Progenitor cell of endocrine pancreas (in vitro differentiated cells): ENCODE data around the gene P3H2. TPM values are rescaled to one million over a fixed set of nuclear protein-coding genes. Genes with fewer than 3 reads are reported as not detected.

Source experiments
- DNase-seq: peaks from one replicate; pipeline ENCODE4 v3.0.0; 2021; ENCODE audit warnings: low spot score; ENCODE audit not compliant: unreplicated experiment
- H3K27ac Mint-ChIP-seq: 2 replicates; pipeline ENCODE4 v1.8.0; 2021; ENCODE audit warnings: mild to moderate bottlenecking, moderate library complexity, mixed read lengths
- H3K27me3 Mint-ChIP-seq: 2 replicates; pipeline ENCODE4 v1.8.0; 2021; ENCODE audit warnings: mixed read lengths
- H3K36me3 Mint-ChIP-seq: 2 replicates; pipeline ENCODE4 v1.8.0; 2022; ENCODE audit warnings: mixed read lengths; ENCODE audit not compliant: insufficient read depth
- H3K4me1 Mint-ChIP-seq: 2 replicates; pipeline ENCODE4 v1.8.0; 2021; ENCODE audit warnings: low read depth, mixed read lengths
- H3K4me3 Mint-ChIP-seq: 2 replicates; pipeline ENCODE4 v1.8.0; 2021; ENCODE audit warnings: low read depth, mild to moderate bottlenecking, moderate library complexity, mixed read lengths
- H3K9me3 Mint-ChIP-seq: 2 replicates; pipeline ENCODE4 v1.8.0; 2021; ENCODE audit warnings: low read depth, mixed read lengths
- CTCF ChIP-seq: fragments of 200-600 bp; sonication (generic); IDR thresholded peaks from one replicate; pipeline ENCODE4 v1.5.0; 2021; ENCODE audit warnings: antibody characterized with exemption, mild to moderate bottlenecking; ENCODE audit not compliant: unreplicated experiment
- total RNA-seq: library from RNA; stranded (reverse); gene quantifications from 2 replicates; pipeline ENCODE4 v1.2.1, GENCODE V29; 2021

The P3H2 gene
- total RNA-seq, 1 donor from 2014 or later: 5.3 TPM

DNA sequence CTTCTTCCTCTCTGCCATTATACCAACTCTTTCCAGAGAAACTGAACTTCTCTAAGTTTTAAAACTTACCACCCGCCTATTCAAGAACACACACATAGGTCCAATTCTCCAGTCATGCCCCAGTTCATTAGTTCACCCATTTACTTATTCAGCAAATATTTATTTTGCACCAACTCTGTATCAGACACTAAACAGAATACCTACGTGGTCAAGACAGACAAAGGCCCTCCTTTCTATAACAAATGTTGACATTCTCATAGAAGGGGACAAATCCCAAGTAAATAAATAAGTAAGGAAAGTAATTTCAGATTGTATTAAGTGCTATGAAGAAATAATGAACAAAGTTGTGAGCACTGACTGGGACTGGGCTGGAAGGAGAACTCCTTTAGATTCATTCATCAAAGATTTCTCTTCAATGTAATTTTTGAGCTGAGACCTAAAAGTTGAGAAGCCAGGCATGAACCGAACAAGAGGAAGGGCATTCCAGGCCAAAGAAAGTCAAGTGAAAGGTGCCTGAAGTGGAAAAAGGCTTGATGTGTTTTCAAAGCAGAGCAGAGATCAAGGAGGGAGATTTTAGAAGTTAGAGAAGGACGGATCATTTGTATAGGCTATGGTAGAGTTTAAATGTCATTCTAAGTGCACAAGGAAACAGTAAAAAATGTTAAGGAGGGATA lies 120.4 kb downstream of the P3H2 start:
- H3K36me3 Mint-ChIP-seq: no peaks in the 10 kb centered on the region
- H3K27me3 Mint-ChIP-seq: peaks cover under 1% of the 10 kb centered on the region
- H3K4me1 Mint-ChIP-seq: peaks cover 14% of the 10 kb centered on the region
- DNase-seq: no peak
- H3K4me3 Mint-ChIP-seq: no peak overlapping the region
- H3K9me3 Mint-ChIP-seq: no peaks in the 10 kb centered on the region
- no peak for TF ChIP-seq CTCF
- no peak overlapping the region for H3K27ac Mint-ChIP-seq

GRCh38 chr3:189999718-190000117 lies 121.0 kb downstream of the P3H2 start:
- Mint-ChIP-seq H3K27ac (no peak overlapping the region), H3K27me3 (no peaks in the 10 kb centered on the region), H3K36me3 (no peaks in the 10 kb centered on the region), H3K4me1 (peaks cover 14% of the 10 kb centered on the region), H3K4me3 (no peak overlapping the region), H3K9me3 (no peaks in the 10 kb centered on the region)
- TF ChIP-seq CTCF: no peak
- no peak for DNase-seq

DNA sequence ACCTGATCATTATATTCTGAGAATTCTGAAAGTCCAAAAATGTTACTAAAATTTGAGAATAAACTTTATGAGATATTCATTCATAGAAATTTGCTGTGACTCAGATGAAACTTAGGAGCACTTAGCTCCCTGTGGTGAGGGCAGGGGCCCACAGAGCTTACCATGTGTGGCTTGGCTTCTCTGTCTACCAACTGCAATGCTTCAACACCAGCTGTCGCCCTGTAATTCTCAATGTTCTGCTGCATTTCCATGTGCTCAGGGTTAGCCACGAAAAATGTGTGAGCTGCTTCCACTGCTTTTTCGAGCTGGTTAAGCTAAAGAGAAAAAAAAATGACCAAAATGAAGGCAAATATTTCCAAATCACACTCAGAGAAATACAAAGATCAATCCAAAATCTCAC lies 125.6 kb downstream of the P3H2 start:
- no peak for TF ChIP-seq CTCF
- Mint-ChIP-seq H3K27ac (no peak overlapping the region), H3K27me3 (no peaks in the 10 kb centered on the region), H3K9me3 (no peaks in the 10 kb centered on the region), H3K4me1 (peaks cover 6% of the 10 kb centered on the region), H3K4me3 (no peak overlapping the region), H3K36me3 (no peaks in the 10 kb centered on the region)
- DNase-seq: no peak

DNA sequence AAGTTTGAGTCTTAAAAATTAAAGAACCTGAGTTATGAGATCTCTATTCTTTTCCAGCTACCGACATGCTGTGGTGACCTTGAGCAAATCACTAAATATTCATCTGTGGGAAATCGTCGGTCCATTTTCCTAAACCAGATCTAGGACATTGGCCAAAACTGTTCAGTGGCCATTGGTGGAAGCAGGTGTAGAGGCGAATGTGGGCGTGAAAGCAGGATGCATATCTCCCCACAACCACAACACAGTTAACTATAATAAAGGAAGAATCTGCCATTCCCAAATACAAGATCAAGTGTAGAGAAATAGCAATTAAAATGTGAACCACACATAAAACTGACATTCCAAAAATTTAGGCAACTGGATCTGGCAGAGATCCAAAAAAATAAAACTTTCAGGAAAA lies 129.9 kb downstream of the P3H2 start:
- DNase-seq: no peak
- H3K4me1 Mint-ChIP-seq: peaks cover 2% of the 10 kb centered on the region
- no peak overlapping the region for H3K4me3 Mint-ChIP-seq

DNA sequence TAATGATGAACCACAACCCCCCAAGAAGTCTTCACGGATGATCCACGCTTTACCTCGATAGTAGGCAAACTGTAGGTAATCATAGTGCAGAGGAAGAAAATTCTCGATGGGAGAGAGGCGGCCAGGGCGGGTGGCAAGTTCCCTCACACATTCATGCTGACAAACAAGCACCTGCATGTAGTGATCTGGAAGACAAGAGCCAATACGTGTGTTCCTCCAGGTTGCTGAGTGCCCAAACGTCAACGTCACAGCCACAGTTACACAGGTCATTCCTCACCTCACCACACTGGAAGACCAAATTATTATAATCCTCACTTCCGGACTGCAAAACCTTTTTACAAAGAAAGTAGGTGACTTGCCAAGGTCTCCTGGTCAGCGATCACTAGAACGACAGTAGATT lies 131.8 kb downstream of the P3H2 start:
- DNase-seq: no peak
- peaks cover 5% of the 10 kb centered on the region for H3K27me3 Mint-ChIP-seq
- no peaks in the 10 kb centered on the region for H3K4me1 Mint-ChIP-seq
- no peaks in the 10 kb centered on the region for H3K36me3 Mint-ChIP-seq
- H3K4me3 Mint-ChIP-seq: no peak overlapping the region
- no peak for TF ChIP-seq CTCF
- no peak overlapping the region for H3K27ac Mint-ChIP-seq
- no peaks in the 10 kb centered on the region for H3K9me3 Mint-ChIP-seq

More for the DNA sequence above, 129.9 kb downstream of the P3H2 start:
- peaks cover 5% of the 10 kb centered on the region for H3K27me3 Mint-ChIP-seq
- H3K36me3 Mint-ChIP-seq: no peaks in the 10 kb centered on the region
- no peak overlapping the region for H3K27ac Mint-ChIP-seq
- no peak for TF ChIP-seq CTCF
- no peaks in the 10 kb centered on the region for H3K9me3 Mint-ChIP-seq
